HepG2 (cell line): ENCODE measurements around the gene SLC9C2. TPM values are rescaled to one million over a fixed set of nuclear protein-coding genes. Genes with fewer than 3 reads are reported as not detected.

Experiments used
- ARNTL ChIP-seq: sonication (generic); formaldehyde crosslinking; IDR thresholded peaks from 2 replicates; pipeline ENCODE4 v1.4.0; 2020; ENCODE audit warnings: mild to moderate bottlenecking, missing genetic modification reagents
- CAMTA2 ChIP-seq: sonication (generic); formaldehyde crosslinking; IDR thresholded peaks from 2 replicates; pipeline ENCODE4 v1.4.0; 2020; ENCODE audit warnings: mild to moderate bottlenecking, missing genetic modification reagents, borderline replicate concordance
- ERF ChIP-seq: IDR thresholded peaks from 2 replicates; pipeline ENCODE4 v1.6.1; 2018; ENCODE audit warnings: missing biosample characterization, missing genetic modification reagents
- FOXO1 ChIP-seq: sonication (generic); formaldehyde crosslinking; IDR thresholded peaks from 2 replicates; pipeline ENCODE4 v1.4.0; 2020; ENCODE audit warnings: missing genetic modification reagents
- HHEX ChIP-seq: IDR thresholded peaks from 2 replicates; pipeline ENCODE4 v1.6.1; 2016; ENCODE audit warnings: control low read depth
- HOXA3 ChIP-seq: sonication (generic); formaldehyde crosslinking; IDR thresholded peaks from 2 replicates; pipeline ENCODE4 v1.5.0; 2020; ENCODE audit warnings: missing genetic modification reagents
- IRF2 ChIP-seq: IDR thresholded peaks from 2 replicates; pipeline ENCODE4 v1.6.1; 2018; ENCODE audit warnings: missing genetic modification reagents, missing compliant biosample characterization
- KIAA2018 ChIP-seq: sonication (generic); formaldehyde crosslinking; IDR thresholded peaks from 2 replicates; pipeline ENCODE4 v1.5.0; 2020; ENCODE audit warnings: mild to moderate bottlenecking, missing genetic modification reagents, borderline replicate concordance
- MAFF ChIP-seq: IDR thresholded peaks from 2 replicates; pipeline ENCODE4 v1.6.1; 2011; ENCODE audit warnings: low read depth, low read length, improper control_type of control experiment
- PHF21A ChIP-seq: sonication (generic); formaldehyde crosslinking; IDR thresholded peaks from 2 replicates; pipeline ENCODE4 v1.5.0; 2020; ENCODE audit warnings: mild to moderate bottlenecking, missing genetic modification reagents
- RBM39 ChIP-seq: fragments of 200-400 bp; formaldehyde crosslinking; IDR thresholded peaks from one replicate; pipeline ENCODE4 v1.6.1; 2018; ENCODE audit warnings: antibody characterized with exemption, mild to moderate bottlenecking, low read depth, low read length; ENCODE audit not compliant: poor library complexity, severe bottlenecking
- SOX13 ChIP-seq, 3 experiments: fragments of 450-650 bp in 1 of 3; sonication (generic) in 1 of 3; formaldehyde crosslinking in 1 of 3; IDR thresholded peaks in 2 of 3; conservative IDR thresholded peaks in 1 of 3; 2 replicates each; pipeline versions ENCODE4 v1.5.0 to v1.6.1; 2016 to 2020; ENCODE audit warnings: antibody characterized with exemption in 1 of 3, mild to moderate bottlenecking in 1 of 3, missing compliant biosample characterization in 1 of 3, missing genetic modification reagents in 1 of 3, moderate library complexity in 1 of 3
- SOX6 ChIP-seq, 2 experiments: fragments of 450-650 bp in 1 of 2; sonication (generic) in 1 of 2; formaldehyde crosslinking in 1 of 2; IDR thresholded peaks; 2 replicates each; pipeline versions ENCODE4 v1.4.0 to v1.6.1; 2017 to 2020; ENCODE audit warnings: antibody characterized with exemption in 1 of 2, mild to moderate bottlenecking in 1 of 2, missing genetic modification reagents in 1 of 2
- SP4 ChIP-seq: sonication (generic); formaldehyde crosslinking; IDR thresholded peaks from 2 replicates; pipeline ENCODE4 v1.8.1; 2023; ENCODE audit warnings: mild to moderate bottlenecking, missing genetic modification reagents
- TBX2 ChIP-seq: sonication (generic); formaldehyde crosslinking; IDR thresholded peaks from 2 replicates; pipeline ENCODE4 v1.5.0; 2020; ENCODE audit warnings: missing genetic modification reagents, mild to moderate bottlenecking, borderline replicate concordance
- TFDP2 ChIP-seq: sonication (generic); formaldehyde crosslinking; IDR thresholded peaks from 2 replicates; pipeline ENCODE4 v1.4.0; 2020; ENCODE audit warnings: missing genetic modification reagents
- TOPORS ChIP-seq: sonication (generic); formaldehyde crosslinking; IDR thresholded peaks from 2 replicates; pipeline ENCODE4 v1.8.0; 2023; ENCODE audit warnings: mild to moderate bottlenecking, missing genetic modification reagents
- U2AF1 ChIP-seq: fragments of 200-400 bp; formaldehyde crosslinking; optimal IDR thresholded peaks from 2 replicates; pipeline ENCODE3; 2017; ENCODE audit warnings: mild to moderate bottlenecking, low read depth, low read length
- ZNF317 ChIP-seq: sonication (generic); formaldehyde crosslinking; IDR thresholded peaks from 2 replicates; pipeline ENCODE4 v1.5.0; 2020; ENCODE audit warnings: mild to moderate bottlenecking, missing genetic modification reagents
- polyA plus RNA-seq, 8 experiments: library from polyadenylated mRNA; depleted of rRNA in 3 of 8; stranded (reverse) in 7 of 8; unstranded in 1 of 8; fragments of >200 nt; fragmentation: Illumina TruSeq in 4 of 8; extraction: Trizol in 4 of 8; gene quantifications; 2 replicates each; pipeline versions ENCODE4 v1.2.1 to v1.2.3, GENCODE V29; 2011 to 2016; ENCODE audit warnings: low read depth in 4 of 8, missing spikeins in 1 of 8, mixed read lengths in 1 of 8; ENCODE audit not compliant: insufficient read depth in 1 of 8
- total RNA-seq, 5 experiments: library from RNA; depleted of rRNA; stranded (reverse); fragments of >200 nt; fragmentation: Illumina TruSeq; extraction: Trizol; gene quantifications; 2 replicates each; pipeline ENCODE4 v1.2.3, GENCODE V29; 2016; ENCODE audit warnings: low read depth in 1 of 5

The SLC9C2 gene
- total and polyA plus RNA-seq, 2 of the 13 experiments (the other 11 are each of a cell fraction or from before 2014, with no cell fraction given) = 0.03 TPM; not detected in 1

GRCh38 chr1:173477286-173478093, 125.4 kb downstream of the SLC9C2 start, which contains the start of gene PRDX6 (continued):
- no peak for TF ChIP-seq U2AF1
- TF ChIP-seq PHF21A (CRISPR knock-in tag) = 0 out of 2 replicates have a peak, but pooled peaks have one; percentile 19
- peak; percentile 31; the same call in 1 of the 2 replicates for TF ChIP-seq FOXO1 (CRISPR knock-in tag)
- TF ChIP-seq SP4 (CRISPR knock-in tag) = peak; percentile 15
- TF ChIP-seq IRF2 = peak; percentile 62; the same call in 1 of the 2 replicates
- TF ChIP-seq KIAA2018 (CRISPR knock-in tag) = 0 out of 2 replicates have a peak, but pooled peaks have one; percentile 70
- peak; percentile 25 for TF ChIP-seq RBM39
- TF ChIP-seq MAFF = no peak
- TF ChIP-seq ERF (CRISPR knock-in tag) = no peak
- TF ChIP-seq ZNF317 = no peak
- TF ChIP-seq CAMTA2 (CRISPR knock-in tag) = no peak
- 0 out of 2 replicates have a peak, but pooled peaks have one; percentile 21 for TF ChIP-seq ARNTL (CRISPR knock-in tag)
- peak; percentile 45 for TF ChIP-seq TFDP2 (CRISPR knock-in tag)
- TF ChIP-seq TBX2 (CRISPR knock-in tag) = peak; percentile 42; the same call in 1 of the 2 replicates
- no peak for TF ChIP-seq SOX6 (IDR thresholded peaks at IDR 0.05)
- peak; percentile 36; the same call in 1 of the 2 replicates for TF ChIP-seq SOX6 (CRISPR knock-in tag; IDR thresholded peaks at IDR 0.05)
- no peak for TF ChIP-seq SOX13 (IDR thresholded peaks at IDR 0.05)
- TF ChIP-seq SOX13 (CRISPR knock-in tag; conservative IDR thresholded peaks at IDR 0.05 in 1 of 2, IDR thresholded peaks at IDR 0.05 in 1 of 2) = 0 out of 4 replicates have a peak, but pooled peaks of 1 of the 2 experiments have one; percentile 15
- TF ChIP-seq HHEX (CRISPR knock-in tag) = no peak
- peak; percentile 55; the same call in 1 of the 2 replicates for TF ChIP-seq TOPORS
- TF ChIP-seq HOXA3 (CRISPR knock-in tag) = peak; percentile 25
